Measurements from ENCODE around the gene CDK18.

CDK18 gene

GRCh38 chr1:205456868-205457745, 47.4 kb upstream of the CDK18 start:
- H3K9ac ChIP-seq (ENCODE audit: low read length) = no peak overlapping the region
- H3K36me3 ChIP-seq (replicated peaks; ENCODE audit: low read depth, low read length) = no peaks in the 10 kb centered on the region
- H3K4me3 ChIP-seq (ENCODE audit: low read length) = no peak overlapping the region
- no peak for TF ChIP-seq EZH2phosphoT487 (IDR thresholded peaks at IDR 0.05; ENCODE audit: low read depth)
- TF ChIP-seq CTCF (IDR thresholded peaks at IDR 0.05; ENCODE audit: low read depth, low read length) = no peak
- H4K20me1 ChIP-seq (ENCODE audit: insufficient read depth, low read length) = peaks cover 7% of the 10 kb centered on the region; the same call in 1 of the 2 replicates
- no peaks in the 10 kb centered on the region for H3K9me3 ChIP-seq (ENCODE audit: insufficient read depth, low read length)
- H3K4me2 ChIP-seq (ENCODE audit: low read length) = no peak overlapping the region
- H3K27me3 ChIP-seq (ENCODE audit: low read depth, low read length) = peaks cover 65% of the 10 kb centered on the region
- no peaks in the 10 kb centered on the region for H3K4me1 ChIP-seq (ENCODE audit: low read length)
- no peak overlapping the region for H2AFZ ChIP-seq (ENCODE audit: low read depth, low read length)
- H3K79me2 ChIP-seq (ENCODE audit: low read length) = no peaks in the 10 kb centered on the region
- no peak overlapping the region for H3K27ac ChIP-seq (ENCODE audit: low read length)

GRCh38 chr1:205458777-205459566, 45.5 kb upstream of the CDK18 start:
- no peak overlapping the region for H3K4me3 ChIP-seq (ENCODE audit: low read length)
- H3K4me1 ChIP-seq (ENCODE audit: low read length) = no peaks in the 10 kb centered on the region
- peaks cover 62% of the 10 kb centered on the region for H3K27me3 ChIP-seq (ENCODE audit: low read depth, low read length)
- H3K36me3 ChIP-seq (replicated peaks; ENCODE audit: low read depth, low read length) = no peaks in the 10 kb centered on the region
- no peak overlapping the region for H2AFZ ChIP-seq (ENCODE audit: low read depth, low read length)
- H3K79me2 ChIP-seq (ENCODE audit: low read length) = no peaks in the 10 kb centered on the region
- TF ChIP-seq EZH2phosphoT487 (IDR thresholded peaks at IDR 0.05; ENCODE audit: low read depth) = no peak
- no peaks in the 10 kb centered on the region for H3K9me3 ChIP-seq (ENCODE audit: insufficient read depth, low read length)
- no peak overlapping the region for H3K27ac ChIP-seq (ENCODE audit: low read length)
- H4K20me1 ChIP-seq (ENCODE audit: insufficient read depth, low read length) = peaks cover 7% of the 10 kb centered on the region; the same call in 1 of the 2 replicates
- H3K4me2 ChIP-seq (ENCODE audit: low read length) = no peak overlapping the region
- no peak overlapping the region for H3K9ac ChIP-seq (ENCODE audit: low read length)

- Histone ChIP-seq H3K9me3 (ENCODE audit: insufficient read depth, low read length) (no peaks in the 10 kb centered on the region), H3K27me3 (ENCODE audit: low read depth, low read length) (peaks cover 61% of the 10 kb centered on the region), H2AFZ (ENCODE audit: low read depth, low read length) (no peak overlapping the region), H3K4me3 (ENCODE audit: low read length) (no peak overlapping the region), H3K9ac (ENCODE audit: low read length) (no peak overlapping the region), H3K79me2 (ENCODE audit: low read length) (no peaks in the 10 kb centered on the region), H3K36me3 (replicated peaks; ENCODE audit: low read depth, low read length) (no peaks in the 10 kb centered on the region), H3K27ac (ENCODE audit: low read length) (no peak overlapping the region), H3K4me2 (ENCODE audit: low read length) (no peak overlapping the region), H3K4me1 (ENCODE audit: low read length) (no peaks in the 10 kb centered on the region), H4K20me1 (ENCODE audit: insufficient read depth, low read length) (0 out of 2 replicates have a peak, but pooled peaks cover 4% of the 10 kb centered on the region)
- TF ChIP-seq CTCF (IDR thresholded peaks at IDR 0.05; ENCODE audit: low read depth, low read length) (no peak), EZH2phosphoT487 (IDR thresholded peaks at IDR 0.05; ENCODE audit: low read depth) (no peak)
Measured at GRCh38 chr1:205465392-205465791, 39.1 kb upstream of the CDK18 start.

- no peaks in the 10 kb centered on the region for H3K36me3 ChIP-seq (replicated peaks; ENCODE audit: low read depth, low read length)
- TF ChIP-seq CTCF (IDR thresholded peaks at IDR 0.05; ENCODE audit: low read depth, low read length) (no peak), EZH2phosphoT487 (IDR thresholded peaks at IDR 0.05; ENCODE audit: low read depth) (no peak)
- no peaks in the 10 kb centered on the region for H3K79me2 ChIP-seq (ENCODE audit: low read length)
- H3K4me1 ChIP-seq (ENCODE audit: low read length) = no peaks in the 10 kb centered on the region
- no peak overlapping the region for H3K9ac ChIP-seq (ENCODE audit: low read length)
- H3K4me3 ChIP-seq (ENCODE audit: low read length) = no peak overlapping the region
- no peaks in the 10 kb centered on the region for H4K20me1 ChIP-seq (ENCODE audit: insufficient read depth, low read length)
- H3K27me3 ChIP-seq (ENCODE audit: low read depth, low read length) = peaks cover 54% of the 10 kb centered on the region
- no peak overlapping the region for H2AFZ ChIP-seq (ENCODE audit: low read depth, low read length)
- H3K9me3 ChIP-seq (ENCODE audit: insufficient read depth, low read length) = no peaks in the 10 kb centered on the region
- no peak overlapping the region for H3K27ac ChIP-seq (ENCODE audit: low read length)
- no peak overlapping the region for H3K4me2 ChIP-seq (ENCODE audit: low read length)
Measured at GRCh38 chr1:205466595-205467220, 37.8 kb upstream of the CDK18 start.

Measured in OCI-LY3 (cell line).